ENCODE data around the gene CHCHD4. TPM values are rescaled to one million over a fixed set of nuclear protein-coding genes. Genes with fewer than 3 reads are reported as not detected.

The CHCHD4 gene
- total RNA-seq, 2 experiments from 2014 or later, result 23.3 TPM

- H3K4me1 Mint-ChIP-seq, result peaks cover 56% of the 10 kb centered on the region
- DNase-seq (peak; percentile 56), ATAC-seq (peak; percentile 34)
- ChIA-PET POLR2A (interaction anchor here (0.6 to 2.0 kb wide), 3 partner anchors 9 to 36 kb away, joined by 3 to 9 read pairs (median 5); partner anchors contain the start of genes CHCHD4, LSM3, TMEM43 and XPC), CTCF (interaction anchor here (0.8 to 2.5 kb wide), 6 partner anchors 14 to 246 kb away, joined by 3 to 6 read pairs (median 4); partner anchors contain the start of gene LSM3)
- H3K36me3 Mint-ChIP-seq (ENCODE audit: low read depth), result peaks cover 46% of the 10 kb centered on the region
- no peaks in the 10 kb centered on the region for H3K27me3 Mint-ChIP-seq
- intact Hi-C loops (cut with DNase I, micrococcal nuclease), result loop anchor here in 1 of 2 experiments (10.0 kb wide), 1 partner anchor 262 kb away; the partner anchor contains the start of gene SLC6A6
- no peaks in the 10 kb centered on the region for H3K9me3 Mint-ChIP-seq (ENCODE audit: low read depth)
- H3K27ac Mint-ChIP-seq, result peak overlapping the region; percentile 91
- peak overlapping the region; percentile 21 for H3K4me3 Mint-ChIP-seq
These were observed 18.0 kb upstream of the CHCHD4 start for GRCh38 chr3:14142567-14143270.

- H3K36me3 Mint-ChIP-seq (ENCODE audit: low read depth), result peaks cover 43% of the 10 kb centered on the region
- no peak overlapping the region for H3K4me3 Mint-ChIP-seq
- no peaks in the 10 kb centered on the region for H3K9me3 Mint-ChIP-seq (ENCODE audit: low read depth)
- H3K27ac Mint-ChIP-seq, result peak overlapping the region; percentile 91
- H3K4me1 Mint-ChIP-seq, result peaks cover 56% of the 10 kb centered on the region
- ChIA-PET POLR2A (interaction anchor here (2.0 kb wide), 1 partner anchor 17 kb away, joined by 9 read pairs; the partner anchor contains the start of genes CHCHD4 and TMEM43), CTCF (interaction anchor here (0.7 to 2.5 kb wide), 4 partner anchors 13 to 245 kb away, joined by 3 to 6 read pairs (median 5); no protein-coding TSS in a partner anchor)
- intact Hi-C loops (cut with DNase I, micrococcal nuclease), result loop anchor here in 1 of 2 experiments (10.0 kb wide), 1 partner anchor 263 kb away; the partner anchor contains the start of gene SLC6A6
- ATAC-seq (no peak), DNase-seq (no peak)
- no peaks in the 10 kb centered on the region for H3K27me3 Mint-ChIP-seq
These were observed 17.1 kb upstream of the CHCHD4 start for GRCh38 chr3:14141602-14142341.

GRCh38 chr3:14141144-14141543 is 16.5 kb upstream of the CHCHD4 start:
- intact Hi-C loops (cut with DNase I, micrococcal nuclease), result loop anchor here in 1 of 2 experiments (10.0 kb wide), 1 partner anchor 264 kb away; the partner anchor contains the start of gene SLC6A6
- no peak overlapping the region for H3K27ac Mint-ChIP-seq
- DNase-seq (no peak), ATAC-seq (no peak)
- ChIA-PET POLR2A (no interaction called here), CTCF (interaction anchor here (0.7 to 1.5 kb wide), 2 partner anchors 108 to 244 kb away, joined by 3 to 5 read pairs; no protein-coding TSS in a partner anchor)
- peaks cover 56% of the 10 kb centered on the region for H3K4me1 Mint-ChIP-seq
- peaks cover 43% of the 10 kb centered on the region for H3K36me3 Mint-ChIP-seq (ENCODE audit: low read depth)
- no peaks in the 10 kb centered on the region for H3K27me3 Mint-ChIP-seq
- H3K4me3 Mint-ChIP-seq, result no peak overlapping the region
- H3K9me3 Mint-ChIP-seq (ENCODE audit: low read depth), result no peaks in the 10 kb centered on the region

- Mint-ChIP-seq H3K36me3 (ENCODE audit: low read depth) (peaks cover 44% of the 10 kb centered on the region), H3K27ac (no peak overlapping the region), H3K9me3 (ENCODE audit: low read depth) (no peaks in the 10 kb centered on the region), H3K27me3 (no peaks in the 10 kb centered on the region), H3K4me1 (peaks cover 51% of the 10 kb centered on the region), H3K4me3 (no peak overlapping the region)
- DNase-seq, result no peak
- CTCF ChIA-PET, result no interaction called here
- ATAC-seq, result no peak
- POLR2A ChIA-PET, result no interaction called here
- intact Hi-C loops (cut with DNase I, micrococcal nuclease), result loop anchor here in 1 of 2 experiments (10.0 kb wide), 1 partner anchor 264 kb away; the partner anchor contains the start of gene SLC6A6
These were observed 16.0 kb upstream of the CHCHD4 start for GRCh38 chr3:14140668-14141067.

GRCh38 chr3:14139771-14140170 is 15.1 kb upstream of the CHCHD4 start:
- intact Hi-C loops (cut with DNase I, micrococcal nuclease), result loop anchor here in 1 of 2 experiments (10.0 kb wide), 1 partner anchor 265 kb away; the partner anchor contains the start of gene SLC6A6
- CTCF ChIA-PET, result no interaction called here
- no peaks in the 10 kb centered on the region for H3K27me3 Mint-ChIP-seq

GRCh38 chr3:14138878-14139655 is 14.4 kb upstream of the CHCHD4 start:
- ChIA-PET POLR2A (interaction anchor here (0.7 to 1.2 kb wide), 2 partner anchors 32 to 1081 kb away, joined by 3 to 4 read pairs; no protein-coding TSS in a partner anchor), CTCF (no interaction called here)
- peaks cover 37% of the 10 kb centered on the region for H3K4me1 Mint-ChIP-seq
- ATAC-seq, result no peak
- no peaks in the 10 kb centered on the region for H3K9me3 Mint-ChIP-seq (ENCODE audit: low read depth)
- intact Hi-C loops (cut with DNase I, micrococcal nuclease), result no loop called here
- H3K27me3 Mint-ChIP-seq, result no peaks in the 10 kb centered on the region
- no peak for DNase-seq
- peaks cover 45% of the 10 kb centered on the region for H3K36me3 Mint-ChIP-seq (ENCODE audit: low read depth)
- no peak overlapping the region for H3K27ac Mint-ChIP-seq
- no peak overlapping the region for H3K4me3 Mint-ChIP-seq

More at GRCh38 chr3:14139771-14140170, 15.1 kb upstream of the CHCHD4 start:
- no peaks in the 10 kb centered on the region for H3K9me3 Mint-ChIP-seq (ENCODE audit: low read depth)
- H3K4me3 Mint-ChIP-seq, result no peak overlapping the region
- H3K4me1 Mint-ChIP-seq, result peaks cover 44% of the 10 kb centered on the region
- H3K36me3 Mint-ChIP-seq (ENCODE audit: low read depth), result peaks cover 47% of the 10 kb centered on the region
- no peak for DNase-seq
- no peak for ATAC-seq
- POLR2A ChIA-PET, result no interaction called here
- H3K27ac Mint-ChIP-seq, result no peak overlapping the region

- Mint-ChIP-seq H3K4me3 (no peak overlapping the region), H3K27me3 (no peaks in the 10 kb centered on the region), H3K4me1 (peaks cover 31% of the 10 kb centered on the region), H3K27ac (no peak overlapping the region), H3K36me3 (ENCODE audit: low read depth) (peaks cover 44% of the 10 kb centered on the region), H3K9me3 (ENCODE audit: low read depth) (no peaks in the 10 kb centered on the region)
- intact Hi-C loops (cut with DNase I, micrococcal nuclease), result no loop called here
- ChIA-PET POLR2A (interaction anchor here (1.2 kb wide), 1 partner anchor 33 kb away, joined by 3 read pairs; no protein-coding TSS in a partner anchor), CTCF (no interaction called here)
- ATAC-seq (no peak), DNase-seq (no peak)
These were observed 13.6 kb upstream of the CHCHD4 start for GRCh38 chr3:14138109-14138877.

- ChIA-PET POLR2A (no interaction called here), CTCF (no interaction called here)
- no peak for ATAC-seq
- Mint-ChIP-seq H3K36me3 (ENCODE audit: low read depth) (peaks cover 45% of the 10 kb centered on the region), H3K4me3 (no peak overlapping the region), H3K4me1 (peaks cover 22% of the 10 kb centered on the region), H3K27ac (no peak overlapping the region), H3K27me3 (no peaks in the 10 kb centered on the region), H3K9me3 (ENCODE audit: low read depth) (no peaks in the 10 kb centered on the region)
- intact Hi-C loops (cut with DNase I, micrococcal nuclease), result no loop called here
- no peak for DNase-seq
These were observed 12.8 kb upstream of the CHCHD4 start for GRCh38 chr3:14137445-14137844.

GRCh38 chr3:14137004-14137403 is 12.3 kb upstream of the CHCHD4 start:
- ATAC-seq (no peak), DNase-seq (no peak)
- Mint-ChIP-seq H3K36me3 (ENCODE audit: low read depth) (peaks cover 44% of the 10 kb centered on the region), H3K27me3 (no peaks in the 10 kb centered on the region), H3K9me3 (ENCODE audit: low read depth) (no peaks in the 10 kb centered on the region), H3K27ac (no peak overlapping the region), H3K4me1 (peaks cover 18% of the 10 kb centered on the region), H3K4me3 (no peak overlapping the region)
- POLR2A ChIA-PET, result no interaction called here
- CTCF ChIA-PET, result no interaction called here
- intact Hi-C loops (cut with DNase I, micrococcal nuclease), result no loop called here

- H3K36me3 Mint-ChIP-seq (ENCODE audit: low read depth), result peaks cover 50% of the 10 kb centered on the region
- ATAC-seq (no peak), DNase-seq (no peak)
- intact Hi-C loops (cut with DNase I, micrococcal nuclease), result no loop called here
- H3K4me3 Mint-ChIP-seq, result no peak overlapping the region
- CTCF ChIA-PET, result no interaction called here
- POLR2A ChIA-PET, result no interaction called here
- no peak overlapping the region for H3K27ac Mint-ChIP-seq
- peaks cover 4% of the 10 kb centered on the region for H3K4me1 Mint-ChIP-seq
- no peaks in the 10 kb centered on the region for H3K9me3 Mint-ChIP-seq (ENCODE audit: low read depth)
- no peaks in the 10 kb centered on the region for H3K27me3 Mint-ChIP-seq
These were observed 10.9 kb upstream of the CHCHD4 start for GRCh38 chr3:14135581-14135980.
